Liver (tissue), 3 donors: ENCODE results near the gene SLC4A5.

ENCODE experiments used
- ATF3 ChIP-seq: IDR thresholded peaks from 2 replicates; pipeline ENCODE4 v1.6.1; 2016; ENCODE audit warnings: antibody characterized with exemption
- CTCF ChIP-seq: fragments of 150-350 bp; IDR thresholded peaks from 2 replicates; pipeline ENCODE4 v1.5.1; 2017; ENCODE audit warnings: improper control_type of control experiment, low read depth, low read length; ENCODE audit not compliant: missing input control
- EGR1 ChIP-seq, 2 donors: IDR thresholded peaks; 2 replicates each; pipeline ENCODE4 v1.6.1; 2016 to 2018; ENCODE audit warnings: antibody characterized with exemption in 2 of 2, low read depth in 2 of 2
- FOXA1 ChIP-seq: IDR thresholded peaks from 2 replicates; pipeline ENCODE4 v1.6.1; 2016; ENCODE audit warnings: antibody characterized with exemption
- FOXA2 ChIP-seq: IDR thresholded peaks from 2 replicates; pipeline ENCODE4 v1.6.1; 2016; ENCODE audit warnings: antibody characterized with exemption
- GABPA ChIP-seq, 2 donors: IDR thresholded peaks in 1 of 2; conservative IDR thresholded peaks in 1 of 2; 2 replicates each; pipeline ENCODE4 v1.6.1; 2016; ENCODE audit warnings: antibody characterized with exemption in 2 of 2, mild to moderate bottlenecking in 1 of 2, moderate library complexity in 1 of 2
- HNF4A ChIP-seq, 2 donors: conservative IDR thresholded peaks; 2 replicates each; pipeline ENCODE4 v1.6.1; 2016; ENCODE audit warnings: antibody characterized with exemption in 2 of 2, mild to moderate bottlenecking in 2 of 2
- HNF4G ChIP-seq: IDR thresholded peaks from 2 replicates; pipeline ENCODE4 v1.6.1; 2016; ENCODE audit warnings: antibody characterized with exemption
- JUND ChIP-seq, 2 donors: IDR thresholded peaks; 2 replicates each; pipeline ENCODE4 v1.6.1; 2016; ENCODE audit warnings: antibody characterized with exemption in 2 of 2
- MAX ChIP-seq: IDR thresholded peaks from 2 replicates; pipeline ENCODE4 v1.6.1; 2016; ENCODE audit warnings: antibody characterized with exemption
- RAD21 ChIP-seq, 2 donors: IDR thresholded peaks; 2 replicates each; pipeline ENCODE4 v1.6.1; 2016; ENCODE audit warnings: antibody characterized with exemption in 2 of 2, mild to moderate bottlenecking in 2 of 2
- SP1 ChIP-seq: IDR thresholded peaks from 2 replicates; pipeline ENCODE4 v1.6.1; 2018; ENCODE audit warnings: antibody characterized with exemption, mild to moderate bottlenecking
- TAF1 ChIP-seq: conservative IDR thresholded peaks from 2 replicates; pipeline ENCODE4 v1.6.1; 2016; ENCODE audit warnings: antibody characterized with exemption, mild to moderate bottlenecking
- YY1 ChIP-seq: IDR thresholded peaks from 2 replicates; pipeline ENCODE4 v1.6.1; 2016; ENCODE audit warnings: antibody characterized with exemption, mild to moderate bottlenecking
- donor health status: healthy.
- donor health status: healthy.

- TF ChIP-seq EGR1 (IDR thresholded peaks at IDR 0.05; ENCODE audit: low read depth in 2 of 2) (no peak), CTCF (no peak), MAX (no peak), FOXA1 (no peak), SP1 (no peak), RAD21 (IDR thresholded peaks at IDR 0.05) (no peak), HNF4A (conservative IDR thresholded peaks at IDR 0.05) (no peak), JUND (IDR thresholded peaks at IDR 0.05) (no peak), GABPA (IDR thresholded peaks at IDR 0.05 in 1 of 2, conservative IDR thresholded peaks at IDR 0.05 in 1 of 2) (no peak), YY1 (no peak), TAF1 (no peak), HNF4G (no peak), ATF3 (no peak), FOXA2 (no peak)
Observed at GRCh38 chr2:74325815-74326214, 17.4 kb downstream of the SLC4A5 start.
